ENCODE measurements around the gene ABCA9. TPM values are rescaled to one million over a fixed set of nuclear protein-coding genes. Genes with fewer than 3 reads are reported as not detected.

Gene ABCA9
- total and polyA plus RNA-seq, 12 donors = 1.7 to 14.8 (median 5.2) TPM

DNA sequence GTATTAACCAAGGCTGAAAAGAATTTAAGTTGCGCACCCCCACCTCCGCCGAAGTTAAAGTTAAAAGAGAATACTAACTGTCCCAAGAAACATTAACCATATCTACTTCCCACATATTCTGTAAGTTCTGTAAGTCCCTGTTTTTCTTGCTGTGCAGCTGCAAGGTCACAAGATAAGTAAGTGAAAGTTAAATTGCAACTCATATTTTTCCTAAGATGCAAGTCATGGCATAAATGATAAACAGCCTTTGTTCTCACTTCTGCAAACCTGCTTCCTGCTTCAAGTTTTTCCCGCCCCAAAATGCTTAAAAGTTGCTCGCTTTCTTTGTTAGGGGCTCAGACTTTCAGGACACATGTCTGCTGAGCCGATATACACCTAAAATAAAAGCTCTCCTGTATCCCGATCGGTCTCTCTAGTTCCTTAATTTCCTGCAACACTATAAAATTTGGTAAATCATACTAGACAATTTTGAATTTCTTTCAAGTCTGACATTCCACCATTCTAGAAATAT is 32.6 kb upstream of the ABCA9 start:
- peak overlapping the region in 2 of 4 donors; percentile 17 to 44 for H3K4me3 ChIP-seq
- H3K4me1 ChIP-seq (replicated peaks in 1 of 2) = peaks cover 6 to 8% of the 10 kb centered on the region in 2 donors
- H3K36me3 ChIP-seq (replicated peaks in 1 of 2) = no peaks in the 10 kb centered on the region
- 17 to 24% (median 19%) methylated on average over 8 of the region's 8 CpGs for WGBS, 4 donors
- no peaks in the 10 kb centered on the region for H3K27me3 ChIP-seq
- intact Hi-C loops (cut with DNase I) = no loop called here
- no peak for TF ChIP-seq POLR2A (IDR thresholded peaks at IDR 0.05)
- TF ChIP-seq, protein P1, sequence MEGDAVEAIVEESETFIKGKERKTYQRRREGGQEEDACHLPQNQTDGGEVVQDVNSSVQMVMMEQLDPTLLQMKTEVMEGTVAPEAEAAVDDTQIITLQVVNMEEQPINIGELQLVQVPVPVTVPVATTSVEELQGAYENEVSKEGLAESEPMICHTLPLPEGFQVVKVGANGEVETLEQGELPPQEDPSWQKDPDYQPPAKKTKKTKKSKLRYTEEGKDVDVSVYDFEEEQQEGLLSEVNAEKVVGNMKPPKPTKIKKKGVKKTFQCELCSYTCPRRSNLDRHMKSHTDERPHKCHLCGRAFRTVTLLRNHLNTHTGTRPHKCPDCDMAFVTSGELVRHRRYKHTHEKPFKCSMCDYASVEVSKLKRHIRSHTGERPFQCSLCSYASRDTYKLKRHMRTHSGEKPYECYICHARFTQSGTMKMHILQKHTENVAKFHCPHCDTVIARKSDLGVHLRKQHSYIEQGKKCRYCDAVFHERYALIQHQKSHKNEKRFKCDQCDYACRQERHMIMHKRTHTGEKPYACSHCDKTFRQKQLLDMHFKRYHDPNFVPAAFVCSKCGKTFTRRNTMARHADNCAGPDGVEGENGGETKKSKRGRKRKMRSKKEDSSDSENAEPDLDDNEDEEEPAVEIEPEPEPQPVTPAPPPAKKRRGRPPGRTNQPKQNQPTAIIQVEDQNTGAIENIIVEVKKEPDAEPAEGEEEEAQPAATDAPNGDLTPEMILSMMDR (IDR thresholded peaks at IDR 0.05) = no peak
- DNase-seq = peak in 2 of 7 donors; percentile 22 to 24
- H3K27ac ChIP-seq = peak overlapping the region in 1 of 5 donors; percentile 13
- H3K9me3 ChIP-seq (replicated peaks in 1 of 3) = no peaks in the 10 kb centered on the region

DNA sequence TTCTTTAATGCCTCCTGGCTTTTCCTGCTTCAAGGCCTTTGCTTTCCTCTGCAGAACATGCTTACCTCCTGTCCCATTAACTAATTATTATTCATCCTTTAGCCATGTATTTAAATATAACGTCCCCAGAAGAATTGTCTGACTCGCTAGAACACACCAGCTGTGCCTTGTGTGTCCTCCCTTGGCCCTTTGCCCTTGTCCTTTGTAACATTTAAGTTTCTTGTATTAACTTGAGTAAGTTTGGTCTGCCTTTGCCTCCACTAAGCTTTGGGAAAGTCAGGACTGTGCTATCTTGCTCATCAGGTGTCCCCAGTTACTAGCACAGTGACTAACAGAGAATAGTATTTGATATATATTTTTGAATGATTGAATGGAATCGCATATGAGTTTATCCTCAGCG is 29.6 kb upstream of the ABCA9 start:
- 73 to 82% (median 79%) methylated on average over 4 of the region's 4 CpGs for WGBS, 4 donors
- Histone ChIP-seq H3K27me3 (no peaks in the 10 kb centered on the region), H3K4me3 (no peak overlapping the region), H3K4me1 (replicated peaks in 1 of 2) (peaks cover 6 to 8% of the 10 kb centered on the region in 2 donors), H3K9me3 (replicated peaks in 1 of 3) (no peaks in the 10 kb centered on the region), H3K27ac (no peak overlapping the region), H3K36me3 (replicated peaks in 1 of 2) (no peaks in the 10 kb centered on the region)
- TF ChIP-seq, protein P1 (IDR thresholded peaks at IDR 0.05) = no peak
- TF ChIP-seq POLR2A (IDR thresholded peaks at IDR 0.05) = no peak
- no peak for DNase-seq
- intact Hi-C loops (cut with DNase I) = no loop called here

DNA sequence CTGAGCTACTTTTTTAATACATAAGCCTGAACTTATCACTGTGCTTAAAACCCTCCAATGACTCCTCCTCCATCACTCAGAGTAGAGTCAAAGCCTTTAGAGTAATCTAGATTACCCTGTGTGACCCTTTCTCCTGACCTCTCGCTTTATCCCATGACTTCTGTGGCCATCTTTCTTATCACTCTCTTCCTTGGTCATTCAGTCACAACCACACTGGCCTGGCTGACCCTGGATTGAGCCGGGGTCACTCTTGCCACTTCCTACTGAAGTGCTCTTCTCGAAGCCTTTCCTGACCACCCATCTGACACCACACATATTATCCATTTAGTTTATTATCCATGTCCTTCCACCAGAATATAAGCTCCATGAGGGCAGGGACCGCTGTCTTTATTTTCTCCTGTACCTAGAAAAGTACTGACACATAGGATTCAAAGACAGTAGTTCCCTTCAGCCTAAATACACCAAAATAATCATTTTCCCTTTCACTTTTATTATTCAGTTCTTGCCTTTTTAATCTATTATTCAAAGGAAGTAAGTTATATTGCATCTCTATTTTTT is 28.0 kb upstream of the ABCA9 start:
- Histone ChIP-seq H3K27ac (no peak overlapping the region), H3K4me3 (no peak overlapping the region), H3K4me1 (replicated peaks in 1 of 2) (peaks cover 6 to 8% of the 10 kb centered on the region in 2 donors), H3K36me3 (replicated peaks in 1 of 2) (peaks cover 0 to 6% of the 10 kb centered on the region in 2 donors), H3K9me3 (replicated peaks in 1 of 3) (no peaks in the 10 kb centered on the region), H3K27me3 (no peaks in the 10 kb centered on the region)
- intact Hi-C loops (cut with DNase I) = no loop called here
- DNase-seq = no peak
- TF ChIP-seq, protein P1 (IDR thresholded peaks at IDR 0.05) = no peak
- WGBS, 4 donors = 80 to 95% (median 87%) methylated on average over 4 of the region's 4 CpGs

DNA sequence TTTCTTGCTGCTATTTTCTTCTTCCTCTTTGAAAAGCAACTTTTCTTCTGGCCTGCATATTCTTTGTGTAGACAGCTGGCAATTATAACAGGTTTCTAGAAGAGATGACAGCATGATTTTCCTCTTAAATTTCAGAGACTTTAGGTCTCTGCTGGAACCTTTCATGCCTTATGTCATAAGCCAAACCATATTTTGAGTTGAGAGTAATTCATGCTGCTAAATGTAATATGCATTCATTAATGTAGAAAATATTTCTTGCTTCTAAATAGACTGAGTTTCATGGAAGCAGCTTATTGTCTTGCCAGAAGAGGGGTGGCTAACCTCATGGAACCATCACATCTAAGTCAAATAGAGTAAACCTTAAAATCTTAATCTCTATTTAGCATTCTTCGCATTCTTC is 25.9 kb upstream of the ABCA9 start:
- Histone ChIP-seq H3K27me3 (no peaks in the 10 kb centered on the region), H3K4me1 (replicated peaks in 1 of 2) (no peaks in the 10 kb centered on the region), H3K4me3 (no peak overlapping the region), H3K36me3 (replicated peaks in 1 of 2) (peaks cover 0 to 10% of the 10 kb centered on the region in 2 donors), H3K9me3 (replicated peaks in 1 of 3) (no peaks in the 10 kb centered on the region), H3K27ac (no peak overlapping the region)
- TF ChIP-seq, protein P1 (IDR thresholded peaks at IDR 0.05) = no peak
- TF ChIP-seq POLR2A (IDR thresholded peaks at IDR 0.05) = no peak
- no peak for DNase-seq
- 83 to 97% (median 92%) methylated on average over 1 of the region's 1 CpG for WGBS, 4 donors
- intact Hi-C loops (cut with DNase I) = no loop called here

Data from adrenal gland (tissue), 12 donors.